ENCODE results near the gene SLC25A41.

- TF ChIP-seq POLR2A (IDR thresholded peaks at IDR 0.05; ENCODE audit: low read length) (no peak), GATA1 (IDR thresholded peaks at IDR 0.05; ENCODE audit: low read depth, low read length) (no peak)
Measured at GRCh38 chr19:6473647-6474046, 40.1 kb upstream of the SLC25A41 start.
